ENCODE results near the gene REM1.
"Not testable (repeated sequence)": the region's sequence is repeated elsewhere in the genome, so short reads cannot be mapped to it uniquely, and the experiment has no call there.

Gene REM1

DNA sequence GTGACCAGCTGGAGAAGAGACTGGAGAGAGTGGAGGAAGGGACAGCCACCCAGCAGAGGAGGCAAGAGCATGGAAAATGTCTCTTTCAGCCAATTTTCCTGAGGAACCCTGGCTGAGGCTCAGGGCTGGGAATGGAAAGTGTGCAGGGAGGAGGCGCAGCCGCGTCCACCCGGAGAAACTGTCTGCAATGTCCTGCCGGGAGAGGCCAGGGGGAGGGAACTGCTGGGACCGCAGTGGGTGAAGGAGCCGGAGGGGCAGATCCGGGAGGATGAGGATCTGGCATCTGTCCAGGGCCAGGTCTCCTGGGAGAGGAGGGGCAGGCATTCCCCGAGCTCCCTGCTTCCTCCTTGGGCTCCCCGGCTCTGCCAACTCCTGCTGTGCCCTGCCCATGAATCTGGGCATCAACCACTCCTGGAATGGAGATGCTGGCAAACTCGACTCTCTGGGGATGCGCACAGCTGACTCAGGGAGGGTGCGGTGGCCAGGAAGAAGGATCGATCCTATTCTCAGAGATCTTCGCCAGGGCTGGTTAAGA lies 21.7 kb downstream of the REM1 start:
- FAIRE-seq (no peak), DNase-seq (ENCODE audit: insufficient read length, low spot score) (peak; percentile 56)
- TF ChIP-seq POLR2A (IDR thresholded peaks at IDR 0.05; ENCODE audit: low read depth, low read length) = 0 out of 2 replicates have a peak, but pooled peaks have one; percentile 5

DNA sequence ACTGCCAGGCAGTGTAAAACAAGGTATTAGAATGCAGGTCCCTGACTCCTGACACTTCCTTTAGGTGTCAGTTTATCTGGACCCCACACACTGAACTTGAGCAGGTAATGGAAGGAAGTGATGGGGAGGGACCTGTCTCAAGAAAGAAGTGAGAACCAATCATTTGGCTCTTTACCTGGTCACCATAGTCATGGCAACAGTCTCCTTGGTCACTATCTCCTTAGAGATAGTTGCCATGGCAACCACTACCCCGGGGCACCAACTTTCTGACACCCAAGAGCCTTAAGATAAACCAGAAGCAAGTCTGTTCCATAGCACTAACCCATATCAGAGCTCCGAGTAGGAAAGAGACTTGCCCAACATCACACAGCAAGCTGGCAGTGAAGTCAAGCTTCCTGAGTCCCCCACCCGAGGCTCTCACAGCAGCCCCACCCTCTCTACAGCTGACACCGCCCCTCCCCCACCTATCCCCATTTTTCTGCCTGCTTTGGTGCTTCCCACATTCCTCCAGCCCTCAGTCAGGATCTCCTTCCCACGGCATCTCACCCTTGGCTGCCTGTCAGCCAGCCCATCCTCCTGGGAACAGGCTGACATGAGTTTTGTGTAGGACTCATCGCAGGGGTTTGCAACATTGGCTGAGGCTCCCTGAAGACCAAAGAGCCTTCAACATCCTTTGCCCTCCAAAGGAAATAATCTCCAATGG lies 22.9 kb downstream of the REM1 start:
- FAIRE-seq (no peak), DNase-seq (ENCODE audit: insufficient read length, low spot score) (no peak)
- no peak for TF ChIP-seq POLR2A (IDR thresholded peaks at IDR 0.05; ENCODE audit: low read depth, low read length)

DNA sequence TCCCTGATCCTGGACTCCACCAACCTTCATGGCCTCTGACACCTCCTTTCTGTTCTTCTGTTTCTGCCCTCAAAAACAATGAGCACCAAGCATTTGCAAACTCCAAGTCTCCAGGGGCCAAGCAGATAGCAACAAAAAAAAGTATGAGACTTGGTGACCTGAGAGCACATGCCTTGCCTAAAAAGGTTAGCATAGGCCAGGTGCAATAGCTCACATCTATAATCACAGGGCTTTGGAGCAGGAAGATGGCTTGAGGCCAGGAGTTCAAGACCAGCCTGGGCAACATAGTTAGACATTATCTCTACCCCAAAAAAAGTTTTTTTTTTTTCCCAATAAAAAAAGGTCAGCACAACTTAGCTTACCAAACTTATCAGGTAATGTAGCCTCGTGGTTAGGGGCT lies 25.4 kb downstream of the REM1 start:
- FAIRE-seq (no peak), DNase-seq (ENCODE audit: insufficient read length, low spot score) (no peak)
- TF ChIP-seq POLR2A (IDR thresholded peaks at IDR 0.05; ENCODE audit: low read depth, low read length) = no peak

DNA sequence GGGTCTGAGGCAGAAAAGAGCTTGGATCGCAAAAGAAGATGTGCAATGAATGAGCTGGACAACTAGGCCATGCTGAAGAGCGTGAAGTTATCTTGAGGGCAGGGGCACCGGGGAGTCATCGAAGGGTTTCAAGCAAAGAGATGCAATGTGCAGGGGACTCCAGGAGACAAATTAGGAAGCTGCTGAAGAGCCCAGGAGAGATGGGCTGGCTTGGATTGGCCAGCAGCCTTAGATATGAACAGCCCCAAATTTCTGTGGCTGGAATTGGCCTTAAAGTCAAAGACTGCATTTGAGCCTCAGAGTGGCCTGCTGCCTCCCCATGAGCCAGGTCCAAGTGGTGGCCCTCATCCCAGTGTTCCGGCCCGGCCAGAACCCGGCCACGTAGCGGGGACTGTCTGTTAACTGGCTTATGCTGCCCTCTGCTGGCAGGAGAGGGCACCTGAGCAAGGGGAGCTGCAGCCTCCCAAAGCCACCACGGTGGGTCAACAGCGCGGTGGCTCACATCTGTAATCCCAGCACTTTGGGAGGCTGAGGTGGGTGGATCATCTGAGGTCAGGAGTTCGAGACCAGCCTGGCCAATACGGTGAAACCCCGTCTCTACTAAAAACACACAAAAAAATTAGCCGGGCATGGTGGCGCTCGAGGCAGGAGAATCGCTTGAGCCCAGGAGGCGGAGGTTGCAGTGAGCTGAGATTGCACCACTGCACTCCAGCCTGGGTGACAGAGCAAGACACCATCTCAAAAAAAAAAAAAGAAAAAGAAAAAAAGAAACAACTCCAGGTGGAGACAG lies 28.0 kb downstream of the REM1 start:
- not testable (repeated sequence) for FAIRE-seq
- DNase-seq (ENCODE audit: insufficient read length, low spot score) = peak; percentile 60

DNA sequence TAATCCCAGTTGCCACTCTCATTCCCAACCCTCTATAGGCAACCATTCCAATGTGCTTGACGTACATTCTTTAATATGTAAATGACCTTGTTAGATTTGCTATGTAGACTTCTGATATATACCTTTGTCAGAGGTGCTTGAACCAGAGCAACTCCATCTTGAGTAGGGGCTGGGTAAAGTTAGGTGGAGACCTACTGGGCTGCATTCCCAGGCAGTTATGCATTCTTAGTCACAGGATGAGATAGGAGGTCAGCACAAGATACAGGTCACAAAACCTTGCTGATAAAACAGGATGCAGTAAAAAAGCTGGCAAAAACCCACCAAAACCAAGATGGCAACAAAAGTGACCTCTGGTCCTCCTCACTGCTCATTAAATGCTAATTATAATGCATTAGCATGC lies 30.8 kb downstream of the REM1 start:
- no peak for TF ChIP-seq POLR2A (IDR thresholded peaks at IDR 0.05; ENCODE audit: low read depth, low read length)
- FAIRE-seq (no peak), DNase-seq (ENCODE audit: insufficient read length, low spot score) (no peak)

DNA sequence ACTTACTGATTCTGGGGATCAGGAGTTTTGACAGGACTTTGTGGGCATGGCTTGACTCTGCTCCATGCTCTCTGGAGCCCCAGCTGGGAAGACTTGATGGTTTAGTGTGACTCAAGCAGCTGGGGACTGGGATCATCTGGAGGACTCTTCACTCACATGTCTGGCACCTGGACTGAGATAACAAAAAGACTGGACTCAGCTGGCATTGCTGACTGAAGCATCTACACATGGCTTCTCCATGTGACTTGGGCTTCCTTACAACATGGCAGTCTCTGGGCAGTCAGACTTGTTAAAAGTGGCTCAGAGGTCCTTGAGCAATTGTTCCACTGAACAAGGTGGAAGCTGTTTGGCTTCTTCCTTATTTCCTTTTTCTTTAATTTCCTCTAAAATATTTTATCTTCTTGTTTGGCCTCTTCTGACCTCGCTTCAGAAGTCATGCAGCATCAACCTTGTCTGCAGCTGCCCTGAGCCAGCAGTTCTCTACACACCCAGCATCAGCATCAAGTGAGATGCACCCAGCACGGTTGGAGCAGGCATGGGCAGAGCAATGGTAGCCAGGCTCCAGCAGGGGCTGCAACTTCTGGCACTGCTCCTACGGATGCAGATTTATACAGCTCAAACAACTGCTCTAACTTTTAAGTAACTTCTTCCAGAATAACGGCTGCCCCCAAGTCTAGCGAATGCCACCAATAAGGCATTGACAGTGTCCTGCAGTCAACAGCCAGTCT lies 33.6 kb downstream of the REM1 start:
- DNase-seq (ENCODE audit: insufficient read length, low spot score) = no peak
- TF ChIP-seq POLR2A (IDR thresholded peaks at IDR 0.05; ENCODE audit: low read depth, low read length) = no peak
- no peak for FAIRE-seq

DNA sequence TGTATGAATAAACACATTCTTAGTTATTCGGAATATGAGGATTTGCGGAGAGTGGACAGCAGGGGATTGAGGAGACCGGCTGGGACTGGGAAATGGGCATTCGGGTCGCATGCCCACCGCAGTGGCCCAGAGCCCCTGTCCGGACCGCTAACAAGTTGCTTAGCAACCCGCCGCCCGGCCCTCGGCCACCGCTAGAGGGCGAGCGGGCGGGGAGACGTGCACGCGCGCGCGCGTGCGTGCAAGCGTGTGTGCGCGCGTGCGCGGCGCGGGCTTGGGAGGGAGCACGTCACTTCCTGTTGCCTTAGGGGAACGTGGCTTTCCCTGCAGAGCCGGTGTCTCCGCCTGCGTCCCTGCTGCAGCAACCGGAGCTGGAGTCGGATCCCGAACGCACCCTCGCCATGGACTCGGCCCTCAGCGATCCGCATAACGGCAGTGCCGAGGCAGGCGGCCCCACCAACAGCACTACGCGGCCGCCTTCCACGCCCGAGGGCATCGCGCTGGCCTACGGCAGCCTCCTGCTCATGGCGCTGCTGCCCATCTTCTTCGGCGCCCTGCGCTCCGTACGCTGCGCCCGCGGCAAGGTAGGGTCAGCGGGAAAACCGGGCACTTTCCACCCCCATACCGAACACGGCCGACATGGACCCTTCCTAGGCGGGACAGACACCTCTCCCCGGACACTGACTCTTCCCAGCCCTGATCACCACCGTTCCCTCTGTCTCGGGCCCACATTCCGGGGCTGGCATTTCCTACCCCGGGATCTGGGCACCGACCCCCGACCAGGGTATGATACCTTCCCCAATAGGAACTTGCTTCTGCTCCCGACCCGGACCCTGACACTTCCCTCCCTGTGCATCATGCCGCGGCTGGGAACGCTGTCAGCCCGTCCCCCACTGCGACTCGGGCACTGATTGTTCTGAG lies 39.3 kb downstream of the REM1 start, which contains the start of gene HM13:
HM13 (plus strand) TSS at position 289 of the 918 bp plus-strand sequence; CDS start at position 399, 110 bp downstream.
- DNase-seq (ENCODE audit: insufficient read length, low spot score) (peak; percentile 87), FAIRE-seq (no peak)
- TF ChIP-seq POLR2A (IDR thresholded peaks at IDR 0.05; ENCODE audit: low read depth, low read length) = peak; percentile 99

DNA sequence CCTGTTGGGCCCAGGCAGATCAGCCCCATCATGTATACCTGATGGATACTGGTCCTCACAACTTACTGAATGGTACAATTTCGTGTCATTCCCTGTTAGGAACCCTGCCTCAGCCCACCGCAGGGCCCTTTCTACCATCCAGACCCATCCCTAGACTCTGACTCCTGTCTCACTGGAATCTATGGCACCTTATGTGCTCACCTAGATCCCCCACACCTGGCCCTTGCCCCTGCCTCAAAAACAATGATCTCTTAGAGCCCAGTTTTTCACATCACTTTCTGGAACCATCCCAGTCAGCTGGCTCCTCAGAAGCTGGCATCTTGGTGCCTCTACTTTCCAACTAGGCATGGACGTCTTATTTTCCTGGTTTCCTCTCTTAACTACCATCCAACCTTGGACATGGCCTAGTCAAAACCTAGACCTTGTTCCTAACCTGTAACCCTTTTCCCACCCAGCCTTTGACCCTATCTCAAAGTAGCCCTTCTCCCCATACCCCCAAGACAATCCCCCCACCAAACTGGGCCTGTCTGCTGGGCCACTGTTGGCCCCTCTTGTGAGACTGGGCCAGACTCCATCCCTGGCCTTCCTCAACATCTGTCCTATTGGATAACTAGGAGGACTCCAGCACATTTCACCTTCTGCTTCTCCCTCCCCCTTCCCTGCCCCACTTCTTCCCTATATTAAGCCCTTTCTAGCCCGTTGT lies 40.1 kb downstream of the REM1 start:
- no peak for TF ChIP-seq POLR2A (IDR thresholded peaks at IDR 0.05; ENCODE audit: low read depth, low read length)
- FAIRE-seq (no peak), DNase-seq (ENCODE audit: insufficient read length, low spot score) (no peak)

DNA sequence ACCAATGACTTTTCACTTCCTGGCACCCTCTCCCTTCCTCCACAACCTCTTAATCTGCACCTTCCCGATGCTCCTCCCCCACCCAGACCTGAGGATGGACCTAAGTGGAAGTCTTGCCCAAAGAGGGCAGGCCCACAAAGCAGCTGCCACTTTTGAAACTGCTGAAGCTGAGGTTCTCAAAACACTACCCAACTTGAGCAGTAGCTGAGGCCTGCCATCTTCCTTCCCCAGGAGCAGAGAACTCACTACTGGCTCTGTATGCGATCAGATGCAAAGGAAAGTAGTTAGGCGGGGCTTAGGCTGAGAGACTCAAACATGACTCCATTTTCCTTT lies 40.7 kb downstream of the REM1 start:
- no peak for FAIRE-seq
- DNase-seq (ENCODE audit: insufficient read length, low spot score) = no peak
- TF ChIP-seq POLR2A (IDR thresholded peaks at IDR 0.05; ENCODE audit: low read depth, low read length) = no peak

DNA sequence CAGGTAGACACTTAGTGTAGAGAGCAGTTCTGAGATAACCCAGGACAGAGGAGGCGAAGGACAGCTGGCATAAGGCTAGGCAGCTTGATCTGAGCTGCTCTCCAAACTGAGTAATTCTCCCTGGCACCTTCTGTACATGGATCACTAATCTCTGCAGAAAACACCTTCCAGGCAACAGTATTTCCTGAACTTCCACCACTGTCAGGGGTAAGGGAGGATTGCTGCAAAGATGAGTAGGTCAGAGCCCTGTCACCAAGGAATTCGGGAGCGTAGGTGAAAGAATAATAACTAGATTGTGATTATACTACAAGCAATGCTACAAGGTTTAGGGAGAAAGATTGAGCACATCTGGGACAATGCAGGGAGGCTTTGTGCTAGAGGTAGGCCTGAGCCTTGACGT lies 41.1 kb downstream of the REM1 start:
- DNase-seq (ENCODE audit: insufficient read length, low spot score) = no peak
- FAIRE-seq = no peak
- no peak for TF ChIP-seq POLR2A (IDR thresholded peaks at IDR 0.05; ENCODE audit: low read depth, low read length)

DNA sequence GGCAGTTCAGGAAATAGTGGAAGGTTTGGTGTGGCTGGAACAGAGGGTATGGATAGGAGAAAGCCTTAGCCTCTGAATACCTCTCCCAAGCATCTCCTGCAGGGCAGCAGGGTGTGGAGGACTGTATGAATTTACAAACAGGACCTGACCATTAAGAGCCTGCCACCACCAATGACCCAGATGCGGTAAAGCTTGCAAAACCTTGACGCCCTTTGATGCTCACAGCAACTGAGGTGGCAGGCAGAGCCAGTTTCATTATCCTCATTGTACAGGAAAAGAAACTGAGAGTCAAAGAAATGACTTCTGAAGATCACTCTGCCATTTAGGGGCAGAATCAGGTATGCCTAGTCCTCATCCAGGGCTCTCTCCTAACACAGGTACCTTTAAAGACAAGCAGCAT lies 41.6 kb downstream of the REM1 start:
- DNase-seq (ENCODE audit: insufficient read length, low spot score) (no peak), FAIRE-seq (no peak)
- no peak for TF ChIP-seq POLR2A (IDR thresholded peaks at IDR 0.05; ENCODE audit: low read depth, low read length)

DNA sequence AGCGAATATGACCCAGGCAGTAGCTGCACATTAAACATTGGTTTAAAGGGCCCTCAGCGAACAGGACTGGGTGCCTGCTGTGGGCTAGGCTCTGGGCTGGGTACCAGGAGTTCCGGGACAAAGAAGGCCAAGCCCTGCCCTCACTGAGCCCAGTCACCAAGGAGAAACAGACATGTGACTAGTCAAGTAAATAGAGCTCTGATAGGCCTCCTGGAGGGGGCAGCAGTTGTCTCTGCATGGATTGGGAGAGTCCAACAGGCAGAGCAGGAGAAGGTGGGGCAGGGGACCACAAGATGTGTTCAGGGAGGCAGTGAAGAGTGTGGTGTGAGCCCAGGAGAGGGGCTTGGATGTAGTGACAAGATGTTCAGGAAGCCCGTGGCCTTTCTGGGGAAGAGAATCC lies 42.3 kb downstream of the REM1 start:
- peak; percentile 62 for DNase-seq (ENCODE audit: insufficient read length, low spot score)
- FAIRE-seq = no peak
- no peak for TF ChIP-seq POLR2A (IDR thresholded peaks at IDR 0.05; ENCODE audit: low read depth, low read length)

DNA sequence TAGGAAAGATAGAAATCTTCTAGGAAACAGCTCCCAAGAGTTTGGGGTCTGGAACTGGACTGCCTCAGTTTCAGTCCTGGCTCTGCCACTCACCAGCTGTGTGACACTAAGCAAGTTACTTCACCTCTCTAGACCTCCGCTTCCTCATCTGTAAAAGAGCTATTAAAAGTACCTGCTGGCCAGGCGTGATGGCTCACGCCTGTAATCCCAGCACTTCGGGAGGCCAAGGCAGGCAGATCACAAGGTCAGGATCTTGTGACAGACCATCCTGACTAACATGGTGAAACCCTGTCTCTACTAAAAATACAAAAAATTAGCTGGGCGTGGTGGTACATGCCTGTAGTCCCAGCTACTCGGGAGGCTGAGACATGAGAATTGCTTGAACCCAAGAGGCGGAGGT lies 46.2 kb downstream of the REM1 start:
- not testable (repeated sequence) for DNase-seq (ENCODE audit: insufficient read length, low spot score); FAIRE-seq

Measured in H54 (cell line).